Glomerular visceral epithelial cell (primary cell): ENCODE results near the gene TREML4.
A peak's percentile ranks its signal among the peaks of the same experiment; 100 is the strongest.

ENCODE experiments used
- DNase-seq: peaks from one replicate; pipeline ENCODE4 v3.0.0-alpha.2; 2016; ENCODE audit errors: extremely low spot score

TREML4 gene

DNA sequence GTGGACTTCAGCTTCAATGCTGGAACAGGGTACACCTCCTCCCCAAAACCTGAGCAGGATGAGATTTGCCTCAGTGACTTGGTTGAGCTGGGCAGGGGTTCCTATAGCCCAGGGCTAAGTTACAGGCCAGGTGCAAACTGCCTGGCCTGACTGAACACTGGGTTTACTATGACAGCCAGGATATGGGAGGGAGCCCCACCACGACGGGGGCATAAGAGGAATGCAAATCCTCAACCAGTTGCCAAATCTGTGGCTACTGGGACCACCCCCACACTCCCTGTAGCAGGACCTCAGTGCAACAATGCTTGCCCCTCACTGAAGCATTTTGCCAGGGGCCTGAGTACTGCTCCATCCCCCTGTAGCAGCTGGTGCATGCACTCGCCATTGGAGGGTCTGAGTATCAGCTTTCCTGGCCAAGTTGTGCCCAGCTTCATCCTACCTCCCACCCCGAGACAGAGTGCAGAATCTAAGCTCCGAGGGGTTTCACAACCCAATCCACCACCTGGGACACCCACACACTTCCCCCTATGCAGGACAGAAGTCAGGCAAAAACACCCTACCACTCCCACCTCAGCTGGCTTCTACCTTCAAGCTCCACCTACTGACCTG, 27.6 kb downstream of the TREML4 start:
- no peak for DNase-seq

- DNase-seq, result no peak
Measured at GRCh38 chr6:41256383-41256782, 28.2 kb downstream of the TREML4 start.

DNA sequence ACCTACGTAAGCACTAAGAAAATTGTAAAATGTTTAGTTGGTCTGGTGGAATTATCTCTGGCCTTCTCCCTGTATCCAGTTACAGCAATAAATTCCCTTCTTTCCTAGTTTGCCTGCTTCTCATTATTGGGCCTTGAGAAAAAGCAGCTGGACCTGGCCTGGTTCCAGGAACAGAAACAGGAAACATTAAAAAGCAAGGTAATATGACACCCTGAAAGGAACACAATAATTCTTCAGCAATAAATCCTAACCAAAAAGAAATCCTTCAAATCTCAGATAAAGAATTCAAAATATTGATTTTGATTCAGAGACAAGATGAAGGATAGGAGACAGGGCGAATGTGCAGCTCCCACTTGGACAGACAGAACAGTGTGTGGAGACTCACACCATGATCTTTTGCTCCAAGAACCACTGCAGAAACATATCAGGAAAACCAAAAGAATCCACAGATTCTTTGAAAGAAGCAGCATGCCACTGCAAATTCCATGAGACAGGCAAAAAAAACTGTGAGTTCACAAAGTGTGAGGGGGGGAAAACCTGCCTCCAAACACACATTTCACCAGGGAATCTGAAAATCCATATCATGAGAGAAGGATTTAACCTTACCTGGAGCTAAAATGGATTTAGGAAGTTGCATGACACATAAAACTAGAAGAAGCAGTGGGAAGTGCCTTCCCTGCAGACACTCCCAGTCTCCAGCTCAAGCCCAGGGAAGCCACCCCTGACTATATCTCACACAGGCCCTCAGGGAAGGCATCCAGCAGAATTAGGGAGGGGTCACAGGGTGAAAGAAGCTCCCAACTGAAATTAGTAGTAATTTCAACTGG, 29.4 kb downstream of the TREML4 start:
- DNase-seq, result peak; percentile 7

DNA sequence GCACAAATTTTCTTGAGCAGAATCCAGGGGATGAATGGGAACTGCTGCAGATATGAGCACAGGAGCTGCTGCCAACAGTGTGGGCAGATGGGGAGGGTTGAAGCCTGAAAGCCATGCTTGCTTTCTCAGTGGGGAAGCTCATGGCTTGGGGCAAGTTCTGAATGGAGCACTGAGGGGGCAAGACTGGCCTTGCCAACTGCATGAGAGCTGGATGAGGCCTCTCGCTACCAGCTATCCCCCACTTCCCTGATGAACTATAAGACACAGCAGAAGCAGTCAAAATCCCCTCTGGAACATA, 30.0 kb downstream of the TREML4 start:
- no peak for DNase-seq

DNA sequence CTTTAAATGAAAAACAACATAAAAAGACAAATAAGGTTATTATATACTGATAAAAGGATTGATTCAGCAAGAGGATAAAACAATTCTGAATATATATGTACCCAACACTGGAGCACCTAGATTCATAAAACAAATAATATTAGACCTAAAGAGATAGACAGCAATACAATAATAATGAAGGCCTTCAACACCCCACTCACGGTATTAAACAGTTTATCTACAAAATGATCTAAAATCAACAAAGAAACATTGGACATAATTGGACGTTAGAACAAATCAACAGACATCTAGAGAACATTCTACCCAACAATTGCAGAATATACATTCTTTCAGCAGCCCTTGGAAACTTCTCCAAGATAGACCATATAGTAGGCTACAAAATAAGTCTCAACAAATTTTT, 34.3 kb downstream of the TREML4 start:
- no peak for DNase-seq

GRCh38 chr6:41263267-41263666, 35.1 kb downstream of the TREML4 start:
- no peak for DNase-seq

GRCh38 chr6:41266541-41266940, 38.4 kb downstream of the TREML4 start:
- DNase-seq, result no peak

DNA sequence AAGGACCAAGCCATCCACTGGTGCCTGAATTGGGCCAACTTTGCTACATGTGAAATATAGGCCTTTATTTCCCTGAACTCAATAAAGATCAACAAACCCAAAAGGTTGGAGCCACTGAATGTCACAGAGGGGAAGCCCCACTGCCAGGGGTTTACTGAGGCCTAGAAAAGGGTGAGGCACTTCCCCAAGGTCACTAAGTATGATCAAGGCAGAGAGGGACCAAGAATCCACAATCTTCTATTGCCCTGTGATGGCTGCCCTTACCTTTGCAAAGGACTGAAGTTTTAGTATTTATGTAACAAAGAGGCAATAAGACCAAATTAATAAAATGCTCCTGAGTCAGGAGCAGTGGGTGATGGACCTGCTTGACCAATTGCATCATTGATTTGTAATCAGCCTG, 40.3 kb downstream of the TREML4 start:
- DNase-seq, result no peak

- no peak for DNase-seq
Measured at GRCh38 chr6:41269166-41269565, 41.0 kb downstream of the TREML4 start.

DNA sequence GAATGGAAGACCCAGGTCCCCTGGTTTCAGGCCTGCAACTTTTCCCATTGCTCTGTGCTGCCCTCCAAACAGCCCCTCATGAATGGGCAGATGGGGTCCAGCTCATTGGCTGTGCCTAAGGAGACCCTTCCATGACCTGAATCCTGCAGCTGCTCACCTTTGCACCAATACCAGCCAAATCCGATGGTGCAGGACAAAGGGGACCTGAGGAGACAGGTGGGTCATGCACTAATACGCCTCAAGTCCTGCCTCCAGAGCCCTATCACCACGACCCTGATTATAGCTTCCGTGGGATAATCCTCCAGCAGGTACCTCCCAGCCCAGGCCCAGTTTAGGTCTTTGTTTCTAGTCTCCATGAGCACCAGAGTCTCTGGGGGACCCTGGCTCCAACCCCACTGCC, 41.6 kb downstream of the TREML4 start:
- no peak for DNase-seq

DNA sequence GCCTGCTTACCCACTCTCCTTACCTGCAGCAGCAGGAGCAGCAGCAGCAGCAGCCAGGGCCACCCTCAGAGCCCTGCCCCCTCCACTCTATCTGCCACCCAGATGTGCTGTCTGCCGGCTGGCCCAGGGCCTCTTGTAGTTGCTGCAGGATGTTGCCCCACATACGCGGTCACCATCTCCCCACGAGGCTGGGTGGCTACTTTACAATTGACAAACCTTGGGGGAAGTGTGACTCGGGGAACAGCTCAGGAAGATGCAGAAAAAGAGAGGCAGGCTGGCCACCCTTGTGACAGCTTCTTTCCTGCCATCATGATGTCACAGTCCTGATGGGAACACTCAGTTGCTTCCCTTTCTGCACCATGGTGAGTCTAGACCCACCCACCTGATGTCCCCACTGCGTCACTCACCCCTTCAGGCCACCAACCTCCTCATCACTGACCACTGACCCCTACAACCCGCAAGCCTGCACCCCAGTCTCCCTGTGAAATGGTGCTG, 43.8 kb downstream of the TREML4 start:
- DNase-seq, result no peak

DNA sequence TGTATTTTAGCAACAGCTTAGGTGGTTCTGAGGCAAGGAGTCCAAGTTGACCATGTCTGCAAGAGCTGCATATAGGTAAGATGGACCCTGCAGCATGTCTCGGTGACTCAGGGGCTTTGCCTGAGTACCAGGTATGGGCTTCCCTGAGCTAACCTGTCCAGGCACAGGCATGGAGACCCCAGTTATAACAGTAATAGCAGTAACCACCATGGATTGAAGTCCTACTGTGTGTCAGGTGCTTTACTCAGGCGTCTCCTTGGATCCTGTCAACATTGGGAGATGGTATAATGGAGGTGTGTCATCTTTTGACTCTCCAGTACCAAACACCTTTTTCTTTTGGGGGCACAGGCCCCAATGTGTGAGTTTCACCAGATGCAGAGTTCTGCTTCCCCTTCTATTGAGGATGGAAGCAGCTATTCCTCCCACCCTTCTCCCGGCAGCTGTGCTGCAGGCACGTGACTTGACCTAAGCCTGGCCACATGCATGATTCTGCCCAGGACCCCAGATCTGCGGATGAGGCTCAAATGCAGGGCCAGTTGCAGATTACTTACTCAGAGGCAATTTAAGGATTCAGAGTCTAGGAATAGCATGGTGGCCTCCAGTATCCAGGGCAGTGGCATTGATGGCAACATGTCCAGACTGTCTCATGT, 44.6 kb downstream of the TREML4 start:
- no peak for DNase-seq

DNA sequence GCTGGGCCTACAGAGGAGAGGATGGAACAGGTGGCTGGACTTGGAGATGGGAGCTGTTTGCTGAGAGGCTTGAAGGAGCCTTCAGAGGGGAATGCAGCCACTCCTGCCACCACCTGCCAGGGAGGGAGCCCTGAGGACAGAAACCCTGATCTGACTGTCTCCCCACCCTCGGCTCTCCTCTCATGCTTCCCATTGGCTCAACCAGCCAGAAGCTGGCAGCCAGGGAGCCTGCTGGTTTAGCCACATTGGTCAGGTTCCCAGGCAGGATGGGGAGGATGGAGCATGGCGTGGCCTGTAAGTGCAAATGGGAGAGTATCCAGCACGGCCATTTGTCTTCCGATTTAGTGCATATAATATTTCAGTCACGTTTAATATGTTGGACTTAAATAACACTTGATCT, 45.6 kb downstream of the TREML4 start:
- no peak for DNase-seq

GRCh38 chr6:41274256-41274655, 46.1 kb downstream of the TREML4 start:
- DNase-seq, result no peak

DNA sequence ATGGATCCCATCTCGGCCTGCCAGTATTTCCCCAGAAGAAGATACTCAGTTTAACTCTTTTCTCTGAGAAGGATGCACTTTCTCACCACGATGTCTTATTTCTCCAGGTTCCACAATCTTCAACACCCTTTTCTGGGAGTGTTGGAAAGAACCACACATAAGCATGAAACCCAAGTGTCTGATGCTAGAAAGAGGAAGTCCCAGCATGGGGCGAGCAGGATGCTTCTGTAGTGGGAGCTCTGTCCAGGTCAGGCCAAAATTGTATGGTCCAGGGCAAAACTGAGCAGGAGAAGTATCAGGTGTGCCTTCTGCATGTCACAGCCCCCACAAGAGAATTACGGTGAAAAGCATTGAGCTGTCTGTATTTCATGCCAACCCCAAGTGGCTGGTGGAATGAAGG, 47.3 kb downstream of the TREML4 start:
- no peak for DNase-seq

DNA sequence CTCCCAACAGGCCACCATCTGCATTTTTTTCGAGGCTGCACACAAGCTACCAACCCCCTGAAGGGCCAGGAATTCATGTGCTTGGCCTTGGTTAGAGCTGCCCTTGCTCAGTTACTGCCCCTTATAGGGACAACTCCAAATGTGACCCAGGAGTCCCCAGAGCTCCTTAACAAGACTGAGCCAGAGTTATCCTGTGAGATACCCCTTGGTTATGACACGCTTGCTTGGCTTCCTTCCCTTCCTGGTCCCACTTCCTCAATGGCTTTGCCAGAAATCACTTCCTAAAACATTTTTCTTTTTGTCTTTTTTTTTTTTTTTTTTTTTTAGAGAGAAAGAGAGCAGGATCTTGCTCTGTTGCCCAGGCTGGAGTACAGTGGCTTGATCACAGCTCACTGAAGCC, 49.5 kb downstream of the TREML4 start:
- DNase-seq, result no peak

DNA sequence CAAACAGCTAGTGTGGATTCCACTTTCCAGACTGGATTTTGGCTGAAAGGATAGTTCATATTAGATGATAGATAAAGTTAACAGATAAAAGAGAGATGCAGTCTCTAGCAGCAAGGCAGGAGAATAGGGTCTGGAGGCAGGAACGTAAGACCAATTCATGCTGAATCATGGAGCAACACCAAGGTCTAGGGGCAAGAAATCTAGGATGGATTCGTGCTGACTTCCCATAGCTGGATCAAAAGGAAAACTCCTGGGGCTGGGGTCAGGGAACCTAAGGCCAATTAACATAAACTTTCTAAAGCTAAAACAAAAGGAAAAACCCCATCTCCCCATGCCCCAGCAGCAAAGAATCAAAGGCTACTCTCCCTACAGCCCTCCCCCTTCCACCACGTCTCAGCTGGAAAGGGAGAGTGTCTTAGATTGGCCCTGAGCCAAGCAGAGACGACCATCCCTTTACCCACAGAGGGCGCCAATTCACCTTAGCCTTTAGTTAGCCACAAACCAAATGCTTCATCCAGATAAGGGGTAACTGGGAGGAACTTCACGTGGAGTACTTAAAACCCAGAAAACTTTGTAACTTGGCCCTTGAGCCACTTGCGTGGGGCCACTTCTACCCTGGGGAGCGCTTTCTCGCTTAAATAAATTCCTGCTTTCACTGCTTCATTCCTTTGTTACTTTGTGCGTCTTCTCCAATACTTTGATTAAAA, 50.7 kb downstream of the TREML4 start:
- DNase-seq, result peak; percentile 40

- DNase-seq, result no peak
Measured at GRCh38 chr6:41280381-41281057, 52.4 kb downstream of the TREML4 start.

GRCh38 chr6:41283600-41283999, 55.5 kb downstream of the TREML4 start:
- no peak for DNase-seq

DNA sequence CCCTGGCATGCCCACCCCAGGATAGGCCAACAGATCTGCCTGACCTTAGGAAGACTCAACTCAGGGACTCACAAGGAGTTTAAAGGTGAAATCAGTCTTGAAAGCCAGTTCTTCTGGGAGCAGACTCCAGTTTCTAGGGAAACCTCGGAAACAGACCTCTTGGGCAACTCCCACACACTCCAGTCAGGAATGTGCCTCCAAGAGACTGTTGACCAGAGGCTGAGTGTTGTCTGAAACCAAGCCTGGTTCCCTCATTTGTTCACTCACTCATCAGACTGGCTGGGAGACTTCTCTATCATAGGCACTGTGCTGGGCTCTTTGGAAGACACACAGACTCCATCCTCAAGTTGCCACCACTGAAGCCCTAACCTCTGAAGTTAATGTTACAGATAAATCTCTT, 56.6 kb downstream of the TREML4 start:
- no peak for DNase-seq

GRCh38 chr6:41286544-41287346, 58.6 kb downstream of the TREML4 start, which contains the start of gene TREM1:
TSS of gene TREM1 (minus strand) at chr6:41286682. CDS start at chr6:41286655, 27 bp downstream.
- DNase-seq, result peak; percentile 9
